ENCODE measurements around the gene TBL1XR1. TPM values are rescaled to one million over a fixed set of nuclear protein-coding genes. Genes with fewer than 3 reads are reported as not detected.

The TBL1XR1 gene
- total and polyA plus RNA-seq, 2 of the 4 experiments (the other 2 are of a cell fraction) = 25.2 to 170 TPM

GRCh38 chr3:177220136-177220974 lies 23.1 kb upstream of the TBL1XR1 start:
- H3K9me3 ChIP-seq (ENCODE audit: control insufficient read depth, insufficient read depth, low read length) = no peaks in the 10 kb centered on the region
- H3K27ac ChIP-seq (ENCODE audit: insufficient read depth, low read length) = no peak overlapping the region
- H3K4me3 ChIP-seq (ENCODE audit: insufficient read depth, low read depth, low read length) = no peak overlapping the region
- H2BK120ac ChIP-seq (ENCODE audit: low read depth, low read length) = no peak overlapping the region
- no peaks in the 10 kb centered on the region for H3K4me1 ChIP-seq (ENCODE audit: control insufficient read depth, insufficient read depth, low read length)
- CTCF ChIA-PET = no interaction called here
- no peak overlapping the region for H2BK20ac ChIP-seq (ENCODE audit: low read depth, low read length)
- dilution Hi-C loops (cut with HindIII; ENCODE audit: low sequenced_read_pairs, unreplicated experiment) = no loop called here
- no peaks in the 10 kb centered on the region for H3K36me3 ChIP-seq (ENCODE audit: control insufficient read depth, insufficient read depth, low read length)
- ATAC-seq (ENCODE audit: low read depth) = no peak
- TF ChIP-seq CTCF (conservative IDR thresholded peaks at IDR 0.05; ENCODE audit: low read depth, low read length) (no peak), MXI1 (IDR thresholded peaks at IDR 0.05; ENCODE audit: borderline replicate concordance, low read depth, low read length) (no peak), RFX5 (IDR thresholded peaks at IDR 0.05; ENCODE audit: low read depth, low read length) (no peak), MAZ (IDR thresholded peaks at IDR 0.05; ENCODE audit: borderline replicate concordance, low read depth, low read length) (no peak), CEBPB (IDR thresholded peaks at IDR 0.05; ENCODE audit: low read depth, low read length) (no peak), USF2 (IDR thresholded peaks at IDR 0.05; ENCODE audit: low read depth, low read length) (no peak), CHD1 (IDR thresholded peaks at IDR 0.05; ENCODE audit: low read depth, low read length) (no peak), RCOR1 (IDR thresholded peaks at IDR 0.05; ENCODE audit: insufficient replicate concordance, low read length) (no peak), FOS (IDR thresholded peaks at IDR 0.05; ENCODE audit: low read depth, low read length) (no peak)
- BruUV-seq (replicated peaks) = no TSS peak
- H2BK15ac ChIP-seq (ENCODE audit: low read depth, low read length) = no peak overlapping the region
- H3K79me1 ChIP-seq (ENCODE audit: low read depth in 1 of 2, low read length in 2 of 2) = no peaks in the 10 kb centered on the region
- POLR2A ChIA-PET (ENCODE audit: unreplicated experiment) = no interaction called here
- no peak overlapping the region for H4K8ac ChIP-seq (ENCODE audit: low read depth in 2 of 2, low read length in 2 of 2)
- no peak overlapping the region for H3K4me2 ChIP-seq (ENCODE audit: low read depth, low read length)
- peak; percentile 22 for DNase-seq
- no peak overlapping the region for H2AK9ac ChIP-seq (replicated peaks; ENCODE audit: low read depth, low read length, poor library complexity)
- H3K9me1 ChIP-seq (ENCODE audit: insufficient read depth, low read length) = no peaks in the 10 kb centered on the region
- H3K14ac ChIP-seq (replicated peaks; ENCODE audit: low read depth, low read length) = no peak overlapping the region
- 0 out of 2 replicates have a peak overlapping the region, but pooled peaks have one; percentile 0 for H2AK5ac ChIP-seq (ENCODE audit: low read depth, low read length)
- H2BK5ac ChIP-seq (ENCODE audit: low read depth, low read length, poor library complexity, severe bottlenecking) = no peak overlapping the region
- no peak overlapping the region for H3K9ac ChIP-seq (ENCODE audit: low read depth, low read length)
- WGBS, 2 experiments (ENCODE audit: extremely low coverage in 2 of 2, insufficient read length in 1 of 2) = 67% methylated on average over 1 of the region's 9 CpGs; no CpG with 5 or more reads in 1 of the 2 experiments
- peak overlapping the region; percentile 34 for H2AFZ ChIP-seq (replicated peaks; ENCODE audit: low read length, poor library complexity)
- H3K4ac ChIP-seq (ENCODE audit: low read depth, low read length) = no peak overlapping the region
- H4K5ac ChIP-seq (ENCODE audit: low read depth, low read length) = no peak overlapping the region
- H3K18ac ChIP-seq (ENCODE audit: low read depth, low read length) = no peak overlapping the region
- H3K56ac ChIP-seq (ENCODE audit: extremely low read depth, insufficient read depth, low read length) = no peak overlapping the region
- no peaks in the 10 kb centered on the region for H4K20me1 ChIP-seq (ENCODE audit: insufficient read depth, low read length)
- intact Hi-C loops (cut with micrococcal nuclease) = no loop called here
- H3K23ac ChIP-seq (ENCODE audit: low read depth, low read length) = no peak overlapping the region
- in situ Hi-C loops (cut with MboI; ENCODE audit: low sequenced_read_pairs) = no loop called here
- H3K27me3 ChIP-seq (ENCODE audit: control insufficient read depth, insufficient read depth, low read length) = no peaks in the 10 kb centered on the region
- no peak overlapping the region for H4K91ac ChIP-seq (ENCODE audit: insufficient read depth, low read depth, low read length)

Measured in IMR-90 (cell line).